HCT116 (cell line): ENCODE data around the gene CDC14B.

Source experiments
- CBX3 ChIP-seq: IDR thresholded peaks from 2 replicates; pipeline ENCODE4 v1.6.1; 2012; ENCODE audit warnings: low read depth
- CTCF ChIP-seq, 3 experiments: fragments of 200-600 bp in 1 of 3; sonication (generic) in 1 of 3; IDR thresholded peaks in 2 of 3; conservative IDR thresholded peaks in 1 of 3; 2 replicates each; pipeline ENCODE4 v1.5.1; 2012 to 2017; ENCODE audit warnings: low read depth in 2 of 3, low read length in 2 of 3, antibody characterized with exemption in 1 of 3, borderline replicate concordance in 1 of 3, control low read depth in 1 of 3, mild to moderate bottlenecking in 1 of 3, mixed read lengths in 1 of 3, mixed run types in 1 of 3, moderate library complexity in 1 of 3; ENCODE audit not compliant: insufficient read depth in 1 of 3
- EZH2 ChIP-seq: fragments of 200-600 bp; sonication (generic); IDR thresholded peaks from 2 replicates; pipeline ENCODE4 v1.6.1; 2017; ENCODE audit warnings: antibody characterized with exemption, mixed run types
- EZH2phosphoT487 ChIP-seq: fragments of 200-600 bp; IDR thresholded peaks from 2 replicates; pipeline ENCODE4 v1.6.1; 2018; ENCODE audit warnings: antibody characterized with exemption, borderline replicate concordance
- JUND ChIP-seq: IDR thresholded peaks from 2 replicates; pipeline ENCODE4 v1.6.1; 2012
- POLR2A ChIP-seq: IDR thresholded peaks from 2 replicates; pipeline ENCODE4 v1.7.0; 2011; ENCODE audit warnings: borderline replicate concordance; ENCODE audit not compliant: insufficient read depth, insufficient read length; ENCODE audit errors: extremely low read depth
- POLR2AphosphoS5 ChIP-seq: IDR thresholded peaks from 2 replicates; pipeline ENCODE4 v1.6.1; 2011; ENCODE audit warnings: mild to moderate bottlenecking, low read depth, low read length, moderate library complexity
- RAD21 ChIP-seq: IDR thresholded peaks from 2 replicates; pipeline ENCODE4 v1.6.1; 2012; ENCODE audit warnings: low read depth, mild to moderate bottlenecking
- SP1 ChIP-seq: IDR thresholded peaks from 2 replicates; pipeline ENCODE4 v1.6.1; 2012; ENCODE audit warnings: low read depth
- TCF7L2 ChIP-seq: IDR thresholded peaks from 2 replicates; pipeline ENCODE4 v1.7.0; 2011; ENCODE audit warnings: borderline replicate concordance, inconsistent platforms; ENCODE audit not compliant: insufficient read depth, insufficient read length; ENCODE audit errors: extremely low read depth
- YY1 ChIP-seq: IDR thresholded peaks from 2 replicates; pipeline ENCODE4 v1.6.1; 2011; ENCODE audit warnings: low read length, low read depth, moderate library complexity, mild to moderate bottlenecking; ENCODE audit not compliant: insufficient replicate concordance; ENCODE audit errors: extremely low read depth
- ZNF274 ChIP-seq: fragments of 200-500 bp; sonication (Bioruptor generic); IDR thresholded peaks from 2 replicates; pipeline ENCODE4 v1.6.1; 2014; ENCODE audit warnings: mild to moderate bottlenecking, low read depth, low read length, inconsistent platforms
- TF ChIP-seq, protein P1 (sequence below): IDR thresholded peaks from 2 replicates; pipeline ENCODE4 v1.6.1; 2012

DNA sequence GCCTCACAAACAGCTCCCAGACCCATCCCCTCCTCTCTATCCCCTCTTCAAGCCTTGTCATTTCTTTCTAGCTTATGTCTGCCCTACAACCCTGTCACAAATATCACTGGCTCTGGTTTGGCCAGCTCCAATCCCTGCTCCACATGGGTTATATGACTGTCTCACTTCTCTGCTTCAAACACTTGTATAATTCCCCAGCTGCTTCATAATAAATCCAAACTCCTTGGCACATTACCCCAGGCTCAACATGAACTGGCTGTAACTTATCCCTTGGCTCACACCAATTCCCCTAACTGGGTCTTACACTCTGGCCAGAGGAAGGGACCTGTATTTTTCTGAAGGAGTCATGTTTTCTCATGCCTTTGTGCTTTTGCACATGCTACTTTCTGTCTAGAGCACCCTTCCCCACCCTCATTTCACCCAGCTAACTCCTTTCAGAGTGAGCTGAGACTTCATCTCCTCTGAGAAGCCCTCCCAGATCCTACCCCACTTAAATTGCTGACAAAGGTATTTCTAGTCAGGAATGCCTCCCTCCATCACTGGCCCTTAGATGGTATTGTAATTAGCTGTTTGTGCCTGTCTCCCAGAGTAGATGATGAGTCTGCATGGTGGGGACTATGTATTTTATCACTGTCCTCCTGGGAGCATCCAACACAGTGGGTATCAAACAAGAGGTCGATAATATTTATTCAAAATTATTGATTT lies 30.1 kb upstream of the CDC14B start:
- TF ChIP-seq CTCF (IDR thresholded peaks at IDR 0.05 in 2 of 3, conservative IDR thresholded peaks at IDR 0.05 in 1 of 3; ENCODE audit: borderline replicate concordance in 1 of 3, insufficient read depth in 1 of 3, low read depth in 2 of 3, low read length in 2 of 3), result no peak
- TF ChIP-seq TCF7L2, result no peak
- TF ChIP-seq, protein P1, sequence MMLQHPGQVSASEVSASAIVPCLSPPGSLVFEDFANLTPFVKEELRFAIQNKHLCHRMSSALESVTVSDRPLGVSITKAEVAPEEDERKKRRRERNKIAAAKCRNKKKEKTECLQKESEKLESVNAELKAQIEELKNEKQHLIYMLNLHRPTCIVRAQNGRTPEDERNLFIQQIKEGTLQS, result no peak
- no peak for TF ChIP-seq SP1
- TF ChIP-seq ZNF274, result no peak
- no peak for TF ChIP-seq EZH2
- TF ChIP-seq JUND, result no peak
- no peak for TF ChIP-seq CBX3
- TF ChIP-seq POLR2A, result no peak
- no peak for TF ChIP-seq RAD21
- TF ChIP-seq YY1, result no peak
- no peak for TF ChIP-seq POLR2AphosphoS5
- TF ChIP-seq EZH2phosphoT487, result no peak
